Glutamatergic neuron (in vitro differentiated cells): ENCODE measurements around the gene USH2A. TPM values are rescaled to one million over a fixed set of nuclear protein-coding genes. Genes with fewer than 3 reads are reported as not detected.

ENCODE experiments used
- DNase-seq: peaks from one replicate; pipeline ENCODE4 v3.0.0; 2022
- H3K27ac Mint-ChIP-seq: one replicate; pipeline ENCODE4 v1.8.0; 2020; ENCODE audit warnings: mild to moderate bottlenecking, mixed read lengths, inconsistent platforms; ENCODE audit not compliant: unreplicated experiment
- H3K27me3 Mint-ChIP-seq: one replicate; pipeline ENCODE4 v1.8.0; 2020; ENCODE audit warnings: mild to moderate bottlenecking, moderate library complexity, mixed read lengths, inconsistent platforms; ENCODE audit not compliant: unreplicated experiment
- H3K36me3 Mint-ChIP-seq: one replicate; pipeline ENCODE4 v1.8.0; 2020; ENCODE audit warnings: mild to moderate bottlenecking, mixed read lengths, inconsistent platforms; ENCODE audit not compliant: unreplicated experiment
- H3K4me1 Mint-ChIP-seq: one replicate; pipeline ENCODE4 v1.8.0; 2020; ENCODE audit warnings: mild to moderate bottlenecking, low read depth, mixed read lengths, inconsistent platforms; ENCODE audit not compliant: unreplicated experiment
- H3K4me3 Mint-ChIP-seq: one replicate; pipeline ENCODE4 v1.8.0; 2020; ENCODE audit warnings: mild to moderate bottlenecking, mixed read lengths, inconsistent platforms; ENCODE audit not compliant: unreplicated experiment
- H3K9me3 Mint-ChIP-seq: one replicate; pipeline ENCODE4 v1.8.0; 2020; ENCODE audit warnings: mild to moderate bottlenecking, moderate library complexity, mixed read lengths, inconsistent platforms; ENCODE audit not compliant: unreplicated experiment
- total RNA-seq: library from RNA; stranded (reverse); fragmentation: NEBNext Ultra II Directional; extraction: Animal tissue kit (Norgen Biotek cat#: 25700); gene quantifications from one replicate; pipeline ENCODE4 v1.2.1, GENCODE V29; 2021; ENCODE audit not compliant: unreplicated experiment
- TF ChIP-seq, protein P1 (sequence below): fragments of 200-600 bp; sonication (generic); IDR thresholded peaks from one replicate; pipeline ENCODE4 v1.5.0; 2021; ENCODE audit not compliant: partially characterized antibody, unreplicated experiment

Gene USH2A
- total RNA-seq, 1 donor from 2014 or later, result not detected

- Mint-ChIP-seq H3K27ac (no peak overlapping the region), H3K9me3 (no peaks in the 10 kb centered on the region), H3K27me3 (peaks cover 2% of the 10 kb centered on the region), H3K4me1 (no peaks in the 10 kb centered on the region), H3K36me3 (no peaks in the 10 kb centered on the region), H3K4me3 (no peak overlapping the region)
- TF ChIP-seq, protein P1, sequence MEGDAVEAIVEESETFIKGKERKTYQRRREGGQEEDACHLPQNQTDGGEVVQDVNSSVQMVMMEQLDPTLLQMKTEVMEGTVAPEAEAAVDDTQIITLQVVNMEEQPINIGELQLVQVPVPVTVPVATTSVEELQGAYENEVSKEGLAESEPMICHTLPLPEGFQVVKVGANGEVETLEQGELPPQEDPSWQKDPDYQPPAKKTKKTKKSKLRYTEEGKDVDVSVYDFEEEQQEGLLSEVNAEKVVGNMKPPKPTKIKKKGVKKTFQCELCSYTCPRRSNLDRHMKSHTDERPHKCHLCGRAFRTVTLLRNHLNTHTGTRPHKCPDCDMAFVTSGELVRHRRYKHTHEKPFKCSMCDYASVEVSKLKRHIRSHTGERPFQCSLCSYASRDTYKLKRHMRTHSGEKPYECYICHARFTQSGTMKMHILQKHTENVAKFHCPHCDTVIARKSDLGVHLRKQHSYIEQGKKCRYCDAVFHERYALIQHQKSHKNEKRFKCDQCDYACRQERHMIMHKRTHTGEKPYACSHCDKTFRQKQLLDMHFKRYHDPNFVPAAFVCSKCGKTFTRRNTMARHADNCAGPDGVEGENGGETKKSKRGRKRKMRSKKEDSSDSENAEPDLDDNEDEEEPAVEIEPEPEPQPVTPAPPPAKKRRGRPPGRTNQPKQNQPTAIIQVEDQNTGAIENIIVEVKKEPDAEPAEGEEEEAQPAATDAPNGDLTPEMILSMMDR, result no peak
- DNase-seq, result no peak
These were observed 703.1 kb downstream of the USH2A start for GRCh38 chr1:215720126-215720525.

DNA sequence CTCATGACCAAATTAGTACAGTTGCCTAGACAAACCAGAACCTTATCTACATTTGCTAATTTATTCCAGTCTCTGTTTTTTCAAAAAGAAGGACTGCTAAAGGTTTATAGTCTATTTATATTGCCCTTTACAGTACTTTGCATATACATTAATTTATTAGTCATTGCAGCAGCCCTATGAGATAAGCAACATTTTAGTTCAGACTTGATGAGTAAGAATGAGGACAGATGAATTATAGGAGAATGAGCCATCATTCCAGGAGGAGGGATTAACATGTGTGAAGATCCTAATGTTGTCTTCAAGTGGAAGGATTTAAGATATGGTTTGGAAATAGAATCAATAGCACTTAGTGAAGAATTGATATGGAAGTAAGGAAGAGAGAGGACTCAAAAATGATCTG, 703.7 kb downstream of the USH2A start:
- H3K4me3 Mint-ChIP-seq, result no peak overlapping the region
- peaks cover 2% of the 10 kb centered on the region for H3K27me3 Mint-ChIP-seq
- H3K27ac Mint-ChIP-seq, result no peak overlapping the region
- H3K36me3 Mint-ChIP-seq, result no peaks in the 10 kb centered on the region
- H3K9me3 Mint-ChIP-seq, result no peaks in the 10 kb centered on the region
- H3K4me1 Mint-ChIP-seq, result no peaks in the 10 kb centered on the region
- DNase-seq, result no peak
- TF ChIP-seq, protein P1, result no peak

DNA sequence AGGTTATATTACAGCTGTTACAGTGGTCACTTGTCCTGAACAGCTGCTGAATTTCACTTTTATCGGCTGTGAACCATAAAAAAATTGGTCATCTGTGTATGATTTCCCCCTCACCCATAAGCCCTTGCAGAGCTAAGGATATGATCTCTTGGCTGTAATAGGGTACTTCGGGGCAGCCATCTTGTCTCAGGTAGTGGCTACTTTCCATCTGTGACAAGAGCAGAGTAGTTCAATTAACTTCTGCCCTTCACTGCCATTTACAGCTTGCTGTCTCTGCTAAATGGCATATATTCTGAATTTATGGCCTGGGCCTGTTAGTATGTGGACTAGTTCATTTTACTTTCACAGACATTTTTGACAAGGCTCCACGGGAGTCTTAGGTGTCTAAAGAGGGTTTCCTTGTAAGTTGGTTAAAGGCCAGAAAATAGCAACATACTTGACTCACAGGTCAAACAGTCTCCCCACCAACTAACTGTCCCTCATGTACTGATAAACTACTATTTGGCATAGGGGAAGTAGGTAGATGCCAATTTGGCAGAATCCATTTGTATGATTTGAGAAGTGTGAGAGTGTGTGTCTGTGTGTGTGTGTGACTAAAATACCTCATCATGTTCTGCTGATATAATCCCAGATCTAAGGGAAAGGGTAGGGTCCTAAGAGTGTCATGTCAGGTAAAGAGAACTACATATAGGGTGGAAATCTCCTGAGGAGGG, 704.5 kb downstream of the USH2A start:
- Mint-ChIP-seq H3K27me3 (peaks cover 2% of the 10 kb centered on the region), H3K4me3 (no peak overlapping the region), H3K27ac (no peak overlapping the region), H3K4me1 (no peaks in the 10 kb centered on the region), H3K9me3 (no peaks in the 10 kb centered on the region), H3K36me3 (no peaks in the 10 kb centered on the region)
- no peak for DNase-seq
- TF ChIP-seq, protein P1, result no peak

- H3K4me3 Mint-ChIP-seq, result no peak overlapping the region
- no peak overlapping the region for H3K27ac Mint-ChIP-seq
- H3K4me1 Mint-ChIP-seq, result no peaks in the 10 kb centered on the region
- TF ChIP-seq, protein P1, result no peak
- H3K36me3 Mint-ChIP-seq, result no peaks in the 10 kb centered on the region
- H3K27me3 Mint-ChIP-seq, result peaks cover 2% of the 10 kb centered on the region
- no peaks in the 10 kb centered on the region for H3K9me3 Mint-ChIP-seq
- DNase-seq, result no peak
These were observed 705.4 kb downstream of the USH2A start for GRCh38 chr1:215717677-215718426.

DNA sequence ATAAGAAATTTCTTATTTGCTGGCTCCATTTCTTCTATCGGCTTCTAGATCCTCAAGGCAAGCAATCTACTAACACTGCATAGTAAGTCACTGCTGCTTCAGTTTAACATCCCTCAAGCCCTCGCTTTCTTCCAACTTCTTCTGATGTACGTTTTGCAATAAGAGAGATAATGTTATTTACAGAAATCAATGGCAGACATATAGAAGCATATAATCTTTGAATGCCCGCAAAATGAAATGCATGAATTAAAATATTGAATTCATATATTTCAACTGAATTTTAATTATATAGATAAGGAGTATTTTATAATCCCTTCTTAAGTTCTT, 712.4 kb downstream of the USH2A start:
- DNase-seq, result no peak
- H3K9me3 Mint-ChIP-seq, result peaks cover 2% of the 10 kb centered on the region
- TF ChIP-seq, protein P1, result no peak
- H3K4me1 Mint-ChIP-seq, result peaks cover 4% of the 10 kb centered on the region
- H3K4me3 Mint-ChIP-seq, result no peak overlapping the region
- H3K27me3 Mint-ChIP-seq, result no peaks in the 10 kb centered on the region
- H3K36me3 Mint-ChIP-seq, result no peaks in the 10 kb centered on the region
- H3K27ac Mint-ChIP-seq, result no peak overlapping the region
